A549 (cell line): ENCODE results near the gene ACOXL. TPM values are rescaled to one million over a fixed set of nuclear protein-coding genes. Genes with fewer than 3 reads are reported as not detected.

Experiments used
- ATAC-seq, 2 experiments: fragments of 200-7000 bp in 1 of 2; fragments of >200 bp in 1 of 2; cut with Nextera tagmentation in 1 of 2; cut with Tn5 transposase in 1 of 2; 3 replicates each; pipeline versions ENCODE4 v1.8.0 to v1.9.1; 2018 to 2020; ENCODE audit warnings: mild to moderate bottlenecking in 1 of 2, moderate library complexity in 1 of 2
- CTCF ChIA-PET: fragments of 300-600 bp; sonication (Branson Sonifier 250); formaldehyde crosslinking; extraction: SDS; loops from one replicate; lab custom pipeline; 2021; ENCODE audit warnings: antibody characterized with exemption, inconsistent platforms; lab: Yijun Ruan, JAX
- POLR2A ChIA-PET: fragments of 350-600 bp; formaldehyde crosslinking; extraction: SDS; loops from one replicate; lab custom pipeline; 2021; ENCODE audit warnings: antibody characterized with exemption, inconsistent platforms; lab: Yijun Ruan, JAX
- DNase-seq, 2 experiments: peaks; one replicate each; pipeline versions ENCODE4 v3.0.0 to v3.0.0-alpha.2; 2011 to 2016; ENCODE audit warnings: low read depth in 1 of 2, low spot score in 1 of 2
- FAIRE-seq: peaks from 2 replicates; lab custom pipeline; 2011; peaks lifted over from hg19 to GRCh38; lab: Jason Lieb, UNC
- H3K27ac ChIP-seq, 2 experiments: fragments of >200 bp; sonication (Bioruptor Twin); formaldehyde crosslinking; 3 replicates each; pipeline ENCODE4 v1.5.1; 2016 to 2017
- H3K4me1 ChIP-seq: fragments of >200 bp; sonication (Bioruptor Twin); formaldehyde crosslinking; 3 replicates; pipeline ENCODE4 v1.6.1; 2016
- H3K4me2 ChIP-seq: fragments of >200 bp; sonication (Bioruptor Twin); formaldehyde crosslinking; 3 replicates; pipeline ENCODE4 v1.6.1; 2016
- H3K4me3 ChIP-seq: fragments of >200 bp; sonication (Bioruptor Twin); formaldehyde crosslinking; 3 replicates; pipeline ENCODE4 v1.5.1; 2016
- H3K9me3 ChIP-seq: fragments of >200 bp; sonication (Bioruptor Twin); formaldehyde crosslinking; 3 replicates; pipeline ENCODE4 v1.6.1; 2016
- BCL3 ChIP-seq: fragments of >200 bp; sonication (Bioruptor Twin); formaldehyde crosslinking; IDR thresholded peaks from 3 replicates; pipeline ENCODE4 v1.6.1; 2016
- CBX8 ChIP-seq: fragments of 200-600 bp; sonication (generic); IDR thresholded peaks from 2 replicates; pipeline ENCODE4 v1.6.1; 2016
- CHD4 ChIP-seq: fragments of 200-600 bp; sonication (generic); IDR thresholded peaks from 2 replicates; pipeline ENCODE4 v1.6.1; 2016; ENCODE audit warnings: antibody characterized with exemption, mild to moderate bottlenecking, borderline replicate concordance
- EHF ChIP-seq: fragments of 250-450 bp; sonication (Bioruptor Pico); IDR thresholded peaks from 2 replicates; pipeline ENCODE4 v1.5.0; 2020; ENCODE audit warnings: mild to moderate bottlenecking
- FOSB ChIP-seq: fragments of 250-450 bp; sonication (Bioruptor Pico); IDR thresholded peaks from 2 replicates; pipeline ENCODE4 v1.5.0; 2020; ENCODE audit warnings: mild to moderate bottlenecking, moderate library complexity
- FOSL2 ChIP-seq, 2 experiments: fragments of 450-650 bp in 1 of 2; fragments of >200 bp in 1 of 2; sonication (Bioruptor Twin) in 1 of 2; formaldehyde crosslinking; IDR thresholded peaks; 2 replicates each; pipeline versions ENCODE4 v1.5.0 to v1.6.1; 2016 to 2020; ENCODE audit warnings: mild to moderate bottlenecking in 1 of 2, moderate library complexity in 1 of 2
- HDAC2 ChIP-seq: fragments of 200-600 bp; sonication (generic); IDR thresholded peaks from 2 replicates; pipeline ENCODE4 v1.6.1; 2016
- JUN ChIP-seq, 2 experiments: fragments of >200 bp; sonication (Bioruptor Twin); formaldehyde crosslinking; IDR thresholded peaks; 2 replicates in 1 of 2; 3 replicates in 1 of 2; pipeline ENCODE4 v1.6.1; 2016 to 2017
- JUNB ChIP-seq: fragments of >200 bp; sonication (Bioruptor Twin); formaldehyde crosslinking; IDR thresholded peaks from 2 replicates; pipeline ENCODE4 v1.6.1; 2016
- KDM5A ChIP-seq: fragments of 200-600 bp; sonication (generic); IDR thresholded peaks from 2 replicates; pipeline ENCODE4 v1.6.1; 2016; ENCODE audit warnings: antibody characterized with exemption, mild to moderate bottlenecking
- MAX ChIP-seq: IDR thresholded peaks from 2 replicates; pipeline ENCODE4 v1.6.1; 2012
- PBX3 ChIP-seq: IDR thresholded peaks from 2 replicates; pipeline ENCODE4 v1.6.1; 2012
- PHF8 ChIP-seq: fragments of 200-600 bp; sonication (generic); IDR thresholded peaks from 2 replicates; pipeline ENCODE4 v1.6.1; 2016; ENCODE audit warnings: low read depth, mild to moderate bottlenecking, antibody characterized with exemption, moderate library complexity, borderline replicate concordance
- POLR2A ChIP-seq: IDR thresholded peaks from 2 replicates; pipeline ENCODE4 v1.6.1; 2012; ENCODE audit warnings: mild to moderate bottlenecking, low read length
- POLR2AphosphoS2 ChIP-seq: conservative IDR thresholded peaks from 2 replicates; pipeline ENCODE4 v1.6.1; 2012; ENCODE audit warnings: low read length, improper control_type of control experiment, inconsistent platforms
- RCOR1 ChIP-seq: fragments of 150-350 bp; IDR thresholded peaks from 2 replicates; pipeline ENCODE4 v1.6.1; 2014; ENCODE audit warnings: antibody characterized with exemption, low read length, low read depth
- REST ChIP-seq: fragments of 200-600 bp; sonication (generic); IDR thresholded peaks from 2 replicates; pipeline ENCODE4 v1.6.1; 2016; ENCODE audit warnings: antibody characterized with exemption, mild to moderate bottlenecking, moderate library complexity
- TFCP2L1 ChIP-seq: fragments of 250-450 bp; sonication (Bioruptor Pico); IDR thresholded peaks from 2 replicates; pipeline ENCODE4 v1.5.0; 2021; ENCODE audit warnings: mild to moderate bottlenecking
- TP53 ChIP-seq: fragments of 250-450 bp; sonication (Bioruptor Pico); IDR thresholded peaks from 2 replicates; pipeline ENCODE4 v1.5.0; 2021; ENCODE audit warnings: mild to moderate bottlenecking, moderate library complexity
- WGBS: methylation state at CpG from one replicate; pipeline ENCODE4 v1.1.6; 2017; ENCODE audit errors: missing lambda C conversion rate; 5-methylcytosine and 5-hydroxymethylcytosine counted together
- polyA plus RNA-seq, 4 experiments: library from polyadenylated mRNA; depleted of rRNA in 3 of 4; stranded (reverse); fragments of >200 nt; fragmentation: RNase III in 1 of 4; extraction: RNeasy Plus Mini Kit Qiagen cat#74134 plus additional on column Dnase treatment in 1 of 4; gene quantifications; 2 replicates in 3 of 4; 3 replicates in 1 of 4; pipeline ENCODE4 v1.2.3, GENCODE V29; 2011 to 2017

ACOXL gene
- polyA plus RNA-seq, 2 of the 4 experiments (the other 2 are of a cell fraction), result not detected

- DNase-seq (no peak), FAIRE-seq (no peak), ATAC-seq (no peak)
- no peak overlapping the region for H3K4me2 ChIP-seq
- CTCF ChIA-PET, result no interaction called here
- no peak for TF ChIP-seq FOSL2 (IDR thresholded peaks at IDR 0.05)
- TF ChIP-seq FOSL2 (CRISPR knock-in tag; IDR thresholded peaks at IDR 0.05), result no peak
- TF ChIP-seq TFCP2L1, result no peak
- no peak for TF ChIP-seq PHF8
- no peak for TF ChIP-seq PBX3
- TF ChIP-seq REST, result no peak
- no peak for TF ChIP-seq BCL3
- TF ChIP-seq JUNB, result no peak
- TF ChIP-seq RCOR1, result no peak
- no peak for TF ChIP-seq KDM5A
- no peak for TF ChIP-seq POLR2AphosphoS2
- no peak for TF ChIP-seq MAX
- TF ChIP-seq EHF (CRISPR knock-in tag), result no peak
- TF ChIP-seq CBX8, result no peak
- no peak for TF ChIP-seq HDAC2
- no peak for TF ChIP-seq CHD4
- no peak for TF ChIP-seq FOSB (CRISPR knock-in tag)
- TF ChIP-seq JUN (IDR thresholded peaks at IDR 0.05), result no peak
- H3K27ac ChIP-seq, result no peak overlapping the region
- no peak overlapping the region for H3K4me3 ChIP-seq
- H3K9me3 ChIP-seq, result no peaks in the 10 kb centered on the region
- peaks cover 11% of the 10 kb centered on the region; the same call in 1 of the 3 replicates for H3K4me1 ChIP-seq
- WGBS, result 93% methylated on average over 1 of the region's 1 CpG
- POLR2A ChIA-PET, result no interaction called here
These were observed 409.7 kb downstream of the ACOXL start for GRCh38 chr2:111142101-111142500.

- no peak for DNase-seq
- POLR2A ChIA-PET, result no interaction called here
- TF ChIP-seq FOSL2 (IDR thresholded peaks at IDR 0.05), result no peak
- no peak for TF ChIP-seq FOSL2 (CRISPR knock-in tag; IDR thresholded peaks at IDR 0.05)
- TF ChIP-seq KDM5A, result no peak
- no peak for TF ChIP-seq TP53 (CRISPR knock-in tag)
- TF ChIP-seq POLR2A, result no peak
- TF ChIP-seq, all 56 proteins: peak for 0
- H3K27ac ChIP-seq, result no peak overlapping the region
- no peak for FAIRE-seq
- ATAC-seq, result no peak
- 92% methylated on average over 10 of the region's 10 CpGs for WGBS
- H3K4me1 ChIP-seq, result peaks cover 16% of the 10 kb centered on the region; the same call in 1 of the 3 replicates
- no peaks in the 10 kb centered on the region for H3K9me3 ChIP-seq
- CTCF ChIA-PET, result interaction anchor here (1.2 kb wide), 1 partner anchor 26 kb away, joined by 4 read pairs; no protein-coding TSS in a partner anchor
- H3K4me2 ChIP-seq, result no peak overlapping the region
- H3K4me3 ChIP-seq, result no peak overlapping the region
These were observed 410.9 kb downstream of the ACOXL start for GRCh38 chr2:111143107-111143842.
